H9 (cell line): ENCODE measurements around the gene FAM13C. TPM values are rescaled to one million over a fixed set of nuclear protein-coding genes. Genes with fewer than 3 reads are reported as not detected.

Experiments used
- DNase-seq: peaks from one replicate; pipeline ENCODE4 v3.0.0-alpha.2; 2017
- H2AFZ ChIP-seq: one replicate; pipeline ENCODE4 v1.6.1; 2013; ENCODE audit warnings: mild to moderate bottlenecking, low read length, control low read depth, moderate library complexity
- H2AK5ac ChIP-seq: 2 replicates; pipeline ENCODE4 v1.6.1; 2013; ENCODE audit warnings: low read length, control low read depth, mixed read lengths; ENCODE audit not compliant: insufficient read length
- H2BK120ac ChIP-seq: one replicate; pipeline ENCODE4 v1.6.1; 2013; ENCODE audit warnings: low read depth, mild to moderate bottlenecking, low read length, control low read depth, inconsistent platforms; ENCODE audit not compliant: poor library complexity, severe bottlenecking
- H2BK12ac ChIP-seq: 2 replicates; pipeline ENCODE4 v1.6.1; 2013; ENCODE audit warnings: low read length, control low read depth, mixed read lengths, low read depth; ENCODE audit not compliant: insufficient read length
- H2BK15ac ChIP-seq: 2 replicates; pipeline ENCODE4 v1.6.1; 2013; ENCODE audit warnings: low read depth, low read length, control low read depth
- H2BK20ac ChIP-seq: one replicate; pipeline ENCODE4 v1.6.1; 2013; ENCODE audit warnings: low read depth, mild to moderate bottlenecking, low read length, control low read depth, inconsistent platforms; ENCODE audit not compliant: poor library complexity, severe bottlenecking
- H2BK5ac ChIP-seq: 2 replicates; pipeline ENCODE4 v1.6.1; 2013; ENCODE audit warnings: low read length, control low read depth, mixed read lengths; ENCODE audit not compliant: insufficient read length
- H3K14ac ChIP-seq: 2 replicates; pipeline ENCODE4 v1.6.1; 2013; ENCODE audit warnings: low read length, control low read depth; ENCODE audit not compliant: insufficient read depth
- H3K18ac ChIP-seq: 2 replicates; pipeline ENCODE4 v1.6.1; 2013; ENCODE audit warnings: low read depth, mild to moderate bottlenecking, mixed read lengths, low read length, control low read depth; ENCODE audit not compliant: insufficient read length
- H3K23ac ChIP-seq: 2 replicates; pipeline ENCODE4 v1.6.1; 2013; ENCODE audit warnings: low read length, control low read depth, mixed read lengths, low read depth; ENCODE audit not compliant: insufficient read length
- H3K23me2 ChIP-seq: 2 replicates; pipeline ENCODE4 v1.6.1; 2013; ENCODE audit warnings: low read depth, mild to moderate bottlenecking, mixed read lengths, low read length, control low read depth; ENCODE audit not compliant: insufficient read length, poor library complexity, severe bottlenecking
- H3K27ac ChIP-seq: 2 replicates; pipeline ENCODE4 v1.5.1; 2013; ENCODE audit warnings: low read length, control low read depth, mixed read lengths, low read depth; ENCODE audit not compliant: insufficient read length
- H3K27me3 ChIP-seq: 2 replicates; pipeline ENCODE4 v1.6.1; 2013; ENCODE audit warnings: low read length, control low read depth, inconsistent platforms; ENCODE audit not compliant: insufficient read depth
- H3K4ac ChIP-seq: 2 replicates; pipeline ENCODE4 v1.6.1; 2013; ENCODE audit warnings: low read depth, mild to moderate bottlenecking, control low read depth, inconsistent platforms, low read length, moderate library complexity
- H3K4me1 ChIP-seq: 2 replicates; pipeline ENCODE4 v1.6.1; 2013; ENCODE audit warnings: low read length, control low read depth, inconsistent platforms; ENCODE audit not compliant: insufficient read depth
- H3K4me2 ChIP-seq: 2 replicates; pipeline ENCODE4 v1.6.1; 2013; ENCODE audit warnings: low read length, control low read depth, mixed read lengths; ENCODE audit not compliant: insufficient read length, insufficient read depth
- H3K56ac ChIP-seq: 2 replicates; pipeline ENCODE4 v1.6.1; 2013; ENCODE audit warnings: low read depth, mild to moderate bottlenecking, mixed read lengths, low read length, control low read depth; ENCODE audit not compliant: insufficient read length
- H3K79me1 ChIP-seq: 2 replicates; pipeline ENCODE4 v1.6.1; 2013; ENCODE audit warnings: low read depth, mild to moderate bottlenecking, moderate library complexity, low read length, control low read depth, inconsistent platforms; ENCODE audit not compliant: insufficient read depth, poor library complexity, severe bottlenecking
- H3K79me2 ChIP-seq: 2 replicates; pipeline ENCODE4 v1.6.1; 2013; ENCODE audit warnings: low read length, control low read depth, inconsistent platforms; ENCODE audit not compliant: insufficient read depth
- H3K9ac ChIP-seq: 2 replicates; pipeline ENCODE4 v1.6.1; 2013; ENCODE audit warnings: low read length, control low read depth, mixed read lengths; ENCODE audit not compliant: insufficient read length; ENCODE audit errors: extremely low read depth
- H3K9me3 ChIP-seq: one replicate; pipeline ENCODE4 v1.6.1; 2013; ENCODE audit warnings: low read depth, low read length, inconsistent platforms; ENCODE audit not compliant: control insufficient read depth
- H3T11ph ChIP-seq: one replicate; pipeline ENCODE4 v1.6.1; 2013; ENCODE audit warnings: mild to moderate bottlenecking, low read length, control low read depth, inconsistent platforms
- H4K20me1 ChIP-seq: one replicate; pipeline ENCODE4 v1.6.1; 2013; ENCODE audit not compliant: control insufficient read depth, insufficient read length, insufficient read depth
- H4K5ac ChIP-seq: 2 replicates; pipeline ENCODE4 v1.6.1; 2013; ENCODE audit warnings: low read depth, mild to moderate bottlenecking, mixed read lengths, low read length, control low read depth; ENCODE audit not compliant: insufficient read length
- H4K8ac ChIP-seq: replicated peaks from 2 replicates; pipeline ENCODE4 v1.6.1; 2013; ENCODE audit warnings: low read length, control low read depth, mixed read lengths, low read depth; ENCODE audit not compliant: insufficient read length
- H4K91ac ChIP-seq: 2 replicates; pipeline ENCODE4 v1.6.1; 2013; ENCODE audit warnings: low read depth, mild to moderate bottlenecking, moderate library complexity, mixed read lengths, low read length, control low read depth; ENCODE audit not compliant: insufficient read length
- H3K27ac Mint-ChIP-seq, 3 experiments: 2 replicates in 2 of 3; 3 replicates in 1 of 3; pipeline ENCODE4 v1.8.0; 2020 to 2021; ENCODE audit warnings: mixed read lengths in 3 of 3, mild to moderate bottlenecking in 1 of 3, moderate library complexity in 1 of 3
- H3K27me3 Mint-ChIP-seq: 2 replicates; pipeline ENCODE4 v1.8.0; 2021; ENCODE audit warnings: low read depth, mild to moderate bottlenecking, moderate library complexity, mixed read lengths
- H3K36me3 Mint-ChIP-seq, 3 experiments: 2 replicates in 2 of 3; 3 replicates in 1 of 3; pipeline ENCODE4 v1.8.0; 2020 to 2021; ENCODE audit warnings: low read depth in 3 of 3, mixed read lengths in 3 of 3; ENCODE audit not compliant: insufficient read depth in 1 of 3
- H3K4me1 Mint-ChIP-seq, 2 experiments: 2 replicates each; pipeline ENCODE4 v1.8.0; 2020; ENCODE audit warnings: mixed read lengths in 2 of 2
- H3K4me3 Mint-ChIP-seq, 2 experiments: 2 replicates in 1 of 2; 3 replicates in 1 of 2; pipeline ENCODE4 v1.8.0; 2020 to 2021; ENCODE audit warnings: mild to moderate bottlenecking in 2 of 2, mixed read lengths in 2 of 2, moderate library complexity in 1 of 2
- H3K9me3 Mint-ChIP-seq, 2 experiments: 2 replicates in 1 of 2; 3 replicates in 1 of 2; pipeline ENCODE4 v1.8.0; 2020; ENCODE audit warnings: mild to moderate bottlenecking in 2 of 2, mixed read lengths in 2 of 2, moderate library complexity in 1 of 2
- CTCF ChIP-seq: fragments of 200-600 bp; sonication (generic); conservative IDR thresholded peaks from 3 replicates; pipeline ENCODE4 v1.8.0; 2021; ENCODE audit warnings: antibody characterized with exemption, mild to moderate bottlenecking
- total RNA-seq: library from RNA; stranded (reverse); gene quantifications from 2 replicates; pipeline ENCODE4 v1.2.1, GENCODE V29; 2021

Gene FAM13C
- total RNA-seq, 1 experiment from 2014 or later: 0.31 TPM

- Mint-ChIP-seq H3K27ac (no peak overlapping the region), H3K36me3 (no peaks in the 10 kb centered on the region), H3K27me3 (peaks cover 11% of the 10 kb centered on the region), H3K4me3 (no peak overlapping the region), H3K4me1 (no peaks in the 10 kb centered on the region), H3K9me3 (no peaks in the 10 kb centered on the region; a peak in 1 of 5 replicates)
- Histone ChIP-seq H3K23me2 (no peaks in the 10 kb centered on the region), H3K79me1 (no peaks in the 10 kb centered on the region), H2BK5ac (no peak overlapping the region), H3K4me1 (no peaks in the 10 kb centered on the region), H2AFZ (no peak overlapping the region), H3K4me2 (no peak overlapping the region), H3K4ac (no peak overlapping the region), H4K5ac (no peak overlapping the region), H3K14ac (no peak overlapping the region), H2BK12ac (no peak overlapping the region), H3K9ac (no peak overlapping the region), H3K18ac (no peak overlapping the region), H4K8ac (no peak overlapping the region), H4K20me1 (no peaks in the 10 kb centered on the region), H3K79me2 (no peaks in the 10 kb centered on the region), H4K91ac (no peak overlapping the region), H3K27ac (no peak overlapping the region), H2BK20ac (no peak overlapping the region), H3K56ac (no peak overlapping the region), H2BK15ac (no peak overlapping the region), H3K27me3 (no peaks in the 10 kb centered on the region), H2AK5ac (no peak overlapping the region), H2BK120ac (no peak overlapping the region), H3K23ac (no peak overlapping the region), H3K9me3 (no peaks in the 10 kb centered on the region), H3T11ph (no peak overlapping the region)
- TF ChIP-seq CTCF: no peak
- DNase-seq: no peak
These were observed 7.9 kb downstream of the FAM13C start for GRCh38 chr10:59354434-59354833.
